Uterus (tissue), 4 donors: ENCODE measurements around the gene KLK10. TPM values are rescaled to one million over a fixed set of nuclear protein-coding genes. Genes with fewer than 3 reads are reported as not detected.

Experiments
- DNase-seq, 2 donors: peaks; one replicate each; pipeline ENCODE4 v3.0.0-alpha.2; 2019 to 2020
- H3K27ac ChIP-seq, 2 donors: fragments of 200-600 bp; sonication (generic); 1 replicate in 1 of 2; 2 replicates in 1 of 2; pipeline ENCODE4 v1.5.1; 2016 to 2018
- H3K27me3 ChIP-seq, 2 donors: fragments of 200-600 bp; sonication (generic); one replicate each; pipeline ENCODE4 v1.5.1; 2018 to 2019; ENCODE audit warnings: control low read depth in 1 of 2
- H3K36me3 ChIP-seq, 2 donors: fragments of 200-600 bp; sonication (generic); one replicate each; pipeline ENCODE4 v1.5.1; 2019; ENCODE audit warnings: control low read depth in 1 of 2
- H3K4me1 ChIP-seq, 2 donors: fragments of 200-600 bp; sonication (generic); one replicate each; pipeline ENCODE4 v1.5.1; 2018 to 2019; ENCODE audit warnings: control low read depth in 1 of 2
- H3K4me3 ChIP-seq, 2 donors: fragments of 200-600 bp; sonication (generic); 1 replicate in 1 of 2; 2 replicates in 1 of 2; pipeline ENCODE4 v1.5.1; 2018 to 2019; ENCODE audit warnings: mild to moderate bottlenecking in 1 of 2
- H3K9me3 ChIP-seq, 2 donors: fragments of 200-600 bp; sonication (generic); one replicate each; pipeline ENCODE4 v1.5.1; 2019; ENCODE audit warnings: control low read depth in 1 of 2
- CTCF ChIP-seq, 4 experiments: fragments of 200-600 bp in 2 of 4; fragments of 450-650 bp in 2 of 4; sonication (generic) in 2 of 4; IDR thresholded peaks; one replicate each; pipeline ENCODE4 v1.5.1; 2016 to 2019; ENCODE audit warnings: antibody characterized with exemption in 4 of 4, mild to moderate bottlenecking in 2 of 4, moderate library complexity in 1 of 4
- POLR2A ChIP-seq, 2 donors: fragments of 450-650 bp; IDR thresholded peaks; one replicate each; pipeline ENCODE4 v1.6.1; 2016; ENCODE audit warnings: antibody characterized with exemption in 2 of 2, mild to moderate bottlenecking in 1 of 2, moderate library complexity in 1 of 2
- intact Hi-C: fragments of 100-400 bp; cut with DNase I; formaldehyde crosslinking; loops from one replicate; pipeline ENCODE4 v1.15.1; 2023; ENCODE audit warnings: low total_unique reads
- total RNA-seq, 4 donors: library from RNA; depleted of rRNA in 3 of 4; stranded (reverse); fragments of >200 nt in 3 of 4; gene quantifications; one replicate each; pipeline versions ENCODE4 v1.1.0 to v1.2.4, GENCODE V29; 2014 to 2023
- donor health status: DM: yes; HTN: yes; CAD: no.

The KLK10 gene
- total RNA-seq = 1 to 10 TPM in 2 of 4 donors, not detected in 2; 3.8 to 4.1 TPM

DNA sequence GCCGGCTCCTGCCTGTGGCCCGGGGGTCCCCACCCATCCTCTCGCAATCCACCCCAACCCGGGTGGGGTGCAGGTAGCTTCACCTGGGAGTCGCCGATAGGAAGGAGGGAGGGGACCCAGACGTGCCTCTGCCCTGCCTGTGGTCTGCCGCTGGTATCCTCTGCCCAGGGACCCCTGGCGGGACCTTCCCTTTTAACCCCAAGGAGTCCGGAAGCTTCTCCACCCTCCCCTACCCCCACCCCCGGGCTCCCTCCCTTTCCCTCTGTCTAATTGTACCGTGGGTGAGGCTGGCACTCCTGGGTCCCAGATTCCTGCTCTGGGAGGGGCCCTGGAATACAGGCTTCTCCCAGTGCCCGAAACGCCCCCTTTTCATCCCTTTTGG, at the start of gene KLK10:
Gene KLK10, minus strand, starts transcription at position 166 of the 382 bp plus-strand sequence. CDS start 579 bp downstream, outside the sequence.
- TF ChIP-seq POLR2A (IDR thresholded peaks at IDR 0.05) (no peak), CTCF (IDR thresholded peaks at IDR 0.05) (no peak)
- Histone ChIP-seq H3K9me3 (no peaks in the 10 kb centered on the region), H3K4me3 (peak within 1 kb of the TSS; percentile 1 to 41), H3K27me3 (peaks cover 0 to 30% of the 10 kb centered on the region in 2 donors), H3K27ac (peak within 1 kb of the TSS in 1 of 2 donors; percentile 55), H3K36me3 (no peaks in the 10 kb centered on the region), H3K4me1 (peaks cover 0 to 12% of the 10 kb centered on the region in 2 donors)
- DNase-seq = no peak
- intact Hi-C loops = no loop called here

- TF ChIP-seq CTCF (IDR thresholded peaks at IDR 0.05) (no peak), POLR2A (IDR thresholded peaks at IDR 0.05) (no peak)
- H3K9me3 ChIP-seq = no peaks in the 10 kb centered on the region
- H3K27me3 ChIP-seq = no peaks in the 10 kb centered on the region
- peaks cover 0 to 5% of the 10 kb centered on the region in 2 donors for H3K4me1 ChIP-seq
- DNase-seq = no peak
- H3K36me3 ChIP-seq = no peaks in the 10 kb centered on the region
- no peak overlapping the region for H3K4me3 ChIP-seq
- no peak overlapping the region for H3K27ac ChIP-seq
- intact Hi-C loops = no loop called here
Measured at GRCh38 chr19:51066393-51067186, 47.1 kb upstream of the KLK10 start.

GRCh38 chr19:51065221-51065960, 45.9 kb upstream of the KLK10 start:
- no peak for DNase-seq
- intact Hi-C loops = no loop called here
- no peak for TF ChIP-seq POLR2A (IDR thresholded peaks at IDR 0.05)
- TF ChIP-seq CTCF (IDR thresholded peaks at IDR 0.05) = no peak
- Histone ChIP-seq H3K4me1 (peaks cover 0 to 5% of the 10 kb centered on the region in 2 donors), H3K27ac (no peak overlapping the region), H3K36me3 (no peaks in the 10 kb centered on the region), H3K27me3 (no peaks in the 10 kb centered on the region), H3K4me3 (no peak overlapping the region), H3K9me3 (no peaks in the 10 kb centered on the region)

GRCh38 chr19:51064534-51065220, 45.2 kb upstream of the KLK10 start, which contains the start of gene KLK13:
Gene KLK13 (minus strand): TSS chr19:51065092. CDS start chr19:51065067, 25 bp downstream.
- H3K9me3 ChIP-seq = no peaks in the 10 kb centered on the region
- no peak for TF ChIP-seq CTCF (IDR thresholded peaks at IDR 0.05)
- no peak for TF ChIP-seq POLR2A (IDR thresholded peaks at IDR 0.05)
- no peak for DNase-seq
- peaks cover 0 to 5% of the 10 kb centered on the region in 2 donors for H3K4me1 ChIP-seq
- no peak within 1 kb of the TSS for H3K4me3 ChIP-seq
- no peaks in the 10 kb centered on the region for H3K36me3 ChIP-seq
- intact Hi-C loops = no loop called here
- H3K27me3 ChIP-seq = no peaks in the 10 kb centered on the region
- no peak within 1 kb of the TSS for H3K27ac ChIP-seq
